NCI-H345 treated with DMSO at 0.1 percent for 48 hours (cell line): ENCODE data around the gene HAL.
A peak's percentile ranks its signal among the peaks of the same experiment; 100 is the strongest.

ENCODE experiments used
- DNase-seq: peaks from one replicate; lab custom pipeline; 2025; ENCODE audit not compliant: unreplicated experiment; lab: John Stamatoyannopoulos, UW

Gene HAL

DNA sequence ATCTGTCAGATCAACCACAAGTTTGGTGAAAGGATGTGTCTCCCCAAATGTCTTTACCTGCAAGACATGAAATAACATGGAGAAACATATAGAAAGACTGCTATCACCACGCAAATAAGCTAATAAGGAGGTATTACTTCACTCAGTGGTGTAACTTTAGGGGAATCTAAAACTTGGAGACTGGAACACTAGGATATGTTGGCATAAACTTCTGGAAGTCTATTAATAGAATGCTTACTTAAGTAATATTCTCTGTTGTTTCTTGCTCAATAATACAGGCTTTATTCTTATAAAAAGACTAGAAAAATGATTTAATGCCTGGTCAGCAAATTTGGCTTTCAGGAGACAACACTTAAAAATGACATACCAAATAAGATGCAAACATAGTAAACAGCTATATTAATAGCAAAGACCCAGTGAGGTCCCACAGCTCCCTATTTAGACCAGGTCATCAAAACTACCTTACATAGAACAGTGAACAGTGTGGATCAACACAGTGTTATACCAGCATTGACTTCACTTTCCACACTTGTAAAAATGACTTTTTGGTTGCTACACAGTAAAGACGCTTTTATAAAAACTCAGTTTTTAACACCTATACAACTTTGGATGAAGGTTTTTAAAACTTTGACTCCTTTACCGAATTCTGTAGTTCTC is 18.9 kb upstream of the HAL start:
- no peak for DNase-seq

- no peak for DNase-seq
Measured at GRCh38 chr12:96007729-96008128, 11.6 kb upstream of the HAL start.

- DNase-seq = no peak
Measured at GRCh38 chr12:96006727-96007126, 10.6 kb upstream of the HAL start.

DNA sequence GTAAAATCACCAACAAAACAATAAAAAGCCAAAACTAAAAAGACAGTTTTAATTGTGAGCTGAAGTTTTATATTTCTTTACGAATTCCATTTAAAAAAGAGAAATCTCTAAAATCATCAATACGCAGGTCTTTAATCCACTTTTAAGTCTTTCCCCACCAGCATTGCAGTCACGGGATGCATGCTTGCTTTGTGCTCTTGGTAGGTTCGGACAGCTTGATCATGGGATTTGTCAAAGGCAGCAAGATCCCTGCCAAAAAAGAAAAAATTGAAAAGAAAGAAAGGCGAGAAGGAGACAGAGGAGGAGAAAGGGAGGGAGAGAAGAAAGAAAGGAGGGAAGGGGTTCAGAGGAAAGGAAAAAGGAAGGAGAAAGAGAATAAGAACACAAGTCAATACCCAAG is 4.7 kb upstream of the HAL start:
- DNase-seq = no peak

DNA sequence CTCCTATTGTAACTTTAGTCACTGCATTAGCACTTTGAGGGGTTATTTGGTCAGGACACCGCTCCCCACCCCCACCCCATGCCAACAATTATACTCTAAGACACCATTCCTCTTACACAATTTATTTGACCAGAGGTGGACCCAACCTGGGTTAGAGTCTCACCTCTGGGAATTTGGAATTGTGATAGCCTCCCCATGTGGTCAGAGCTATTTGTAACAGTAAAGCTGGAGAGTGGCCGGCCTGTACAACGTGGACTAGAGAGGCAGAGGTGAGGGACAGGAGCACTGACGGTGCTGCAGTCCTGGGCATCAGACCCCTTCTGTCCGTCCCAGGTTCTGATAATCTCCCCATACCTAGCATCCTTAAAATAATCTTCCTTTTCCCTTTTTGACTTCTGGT is 3.3 kb upstream of the HAL start:
- no peak for DNase-seq

GRCh38 chr12:95998611-95999286 is 2.6 kb upstream of the HAL start:
- DNase-seq = peak; percentile 10

DNA sequence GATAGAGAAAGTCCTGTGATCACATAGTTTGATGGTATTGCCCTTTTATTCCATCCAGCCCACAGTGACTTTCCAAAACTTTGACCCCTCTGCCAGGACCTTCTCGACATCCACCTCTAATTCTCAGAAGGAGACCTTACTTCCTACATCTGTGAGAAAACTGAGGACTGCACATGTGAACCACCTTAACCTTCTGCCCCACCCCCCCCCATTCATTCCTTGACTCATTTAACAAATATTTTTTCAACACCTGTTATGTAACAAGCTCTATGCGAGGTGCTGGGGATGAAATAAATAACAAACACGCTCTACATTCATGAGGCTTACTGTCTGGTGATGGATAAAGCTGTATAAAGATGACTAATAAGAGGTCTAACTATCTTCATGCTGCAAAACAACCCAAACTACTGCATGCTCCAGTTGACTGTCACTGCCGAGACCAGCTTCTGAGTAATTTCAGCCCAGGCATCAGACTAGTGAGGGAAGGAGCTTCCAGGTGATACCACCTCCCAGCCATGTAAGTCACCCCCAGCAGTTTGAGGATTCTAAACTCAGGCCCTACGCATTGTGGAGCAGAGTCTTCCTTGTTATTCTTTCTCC is 1.9 kb upstream of the HAL start:
- DNase-seq = no peak

DNA sequence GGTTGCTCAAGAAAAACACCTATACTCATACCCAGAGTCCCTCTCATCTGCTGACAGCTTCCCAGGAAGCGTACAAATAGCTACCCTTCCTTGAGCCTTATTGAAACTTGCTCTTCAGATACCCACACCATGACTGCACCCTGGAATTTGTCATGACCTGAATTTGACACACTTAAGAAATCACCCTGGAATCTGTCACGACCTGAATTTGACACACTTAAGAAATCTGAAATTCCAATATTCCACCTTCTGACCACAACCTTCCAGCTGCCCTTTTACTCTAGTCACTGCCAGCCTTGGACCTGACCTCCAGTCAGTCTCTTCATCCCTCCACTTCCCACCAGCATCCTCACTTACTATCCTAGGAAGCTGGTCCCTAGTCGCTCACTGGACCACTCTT is 1.1 kb upstream of the HAL start:
- DNase-seq = no peak

GRCh38 chr12:95995238-95996031 is 709 bp downstream of the HAL start:
- DNase-seq = no peak

GRCh38 chr12:95994476-95994875 is 1.7 kb downstream of the HAL start:
- no peak for DNase-seq

GRCh38 chr12:95993907-95994306 is 2.2 kb downstream of the HAL start:
- DNase-seq = no peak

GRCh38 chr12:95990136-95990535 is 6.0 kb downstream of the HAL start:
- no peak for DNase-seq

DNA sequence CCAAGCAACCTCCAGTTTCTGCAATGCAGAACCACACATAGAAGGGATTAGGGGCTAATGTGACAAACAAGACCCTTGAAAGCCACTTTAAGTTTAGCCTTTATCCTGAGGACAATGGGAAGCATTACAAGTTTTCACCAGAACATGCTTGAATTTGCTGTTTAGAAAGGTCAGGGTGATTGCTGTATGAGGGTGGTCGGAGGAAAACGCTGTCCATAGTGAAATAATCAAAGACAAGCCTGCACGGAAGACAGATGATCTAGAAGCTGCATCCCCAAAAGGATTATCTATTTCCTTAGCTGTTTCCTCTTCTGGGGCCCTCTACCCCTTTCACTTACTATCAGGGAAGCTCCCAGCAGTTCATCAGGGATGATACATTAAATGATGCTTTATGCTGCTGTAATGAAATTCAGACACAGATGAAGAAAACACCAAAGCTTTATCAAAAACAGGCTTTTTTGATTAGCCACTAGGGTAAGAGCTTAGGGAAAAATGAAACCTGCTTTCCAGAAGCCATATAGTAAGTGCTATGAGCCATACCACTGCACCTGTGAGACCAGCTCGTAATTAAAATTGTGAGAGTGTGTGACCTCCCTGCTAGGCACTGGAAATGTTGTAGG is 6.5 kb downstream of the HAL start:
- no peak for DNase-seq

GRCh38 chr12:95988506-95989275 is 7.5 kb downstream of the HAL start:
- DNase-seq = no peak

DNA sequence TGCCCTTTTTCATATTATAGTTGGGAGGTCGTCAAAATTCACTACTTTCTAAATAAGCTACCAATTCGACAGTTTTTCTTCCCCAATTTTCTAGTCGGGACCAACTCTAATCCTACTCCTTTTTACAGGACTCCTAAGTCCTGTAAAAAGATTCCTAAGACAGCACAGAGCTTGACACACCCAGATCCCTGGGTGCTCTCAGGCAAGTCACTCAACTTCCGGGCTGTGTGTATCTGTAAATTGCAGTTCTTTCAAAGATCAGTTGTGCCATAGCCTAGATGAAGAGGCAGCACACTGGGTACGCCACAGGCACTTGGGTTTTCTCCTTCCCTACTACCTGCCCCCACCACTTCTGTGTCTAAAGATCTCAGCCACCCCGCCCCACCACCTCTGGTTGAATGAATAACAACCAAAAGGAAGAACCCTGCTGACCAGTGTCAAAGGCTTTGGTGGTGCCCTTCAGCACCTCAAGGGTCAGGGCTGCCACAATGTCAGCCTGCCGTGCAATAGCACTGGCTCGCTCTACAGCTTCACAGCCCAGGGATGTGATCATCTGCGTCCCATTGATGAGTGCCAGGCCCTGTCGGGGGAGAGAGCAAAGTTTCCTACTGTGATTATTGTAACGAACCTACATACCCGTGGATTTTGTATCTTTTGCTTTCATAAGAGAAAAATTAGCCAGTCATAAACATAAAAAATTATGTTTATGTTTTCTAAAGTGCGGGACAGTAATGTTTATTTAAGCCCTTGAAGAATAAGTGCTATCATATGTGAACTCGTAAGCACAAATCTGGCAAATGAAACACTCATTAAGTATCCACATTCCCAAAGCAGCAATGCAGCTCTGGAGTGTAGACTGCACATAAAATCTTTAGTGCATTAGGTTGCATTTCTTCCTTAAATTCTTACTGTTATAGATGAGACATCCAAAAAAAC is 9.2 kb downstream of the HAL start:
- DNase-seq = no peak

- DNase-seq = no peak
Measured at GRCh38 chr12:95984682-95985081, 11.5 kb downstream of the HAL start.

DNA sequence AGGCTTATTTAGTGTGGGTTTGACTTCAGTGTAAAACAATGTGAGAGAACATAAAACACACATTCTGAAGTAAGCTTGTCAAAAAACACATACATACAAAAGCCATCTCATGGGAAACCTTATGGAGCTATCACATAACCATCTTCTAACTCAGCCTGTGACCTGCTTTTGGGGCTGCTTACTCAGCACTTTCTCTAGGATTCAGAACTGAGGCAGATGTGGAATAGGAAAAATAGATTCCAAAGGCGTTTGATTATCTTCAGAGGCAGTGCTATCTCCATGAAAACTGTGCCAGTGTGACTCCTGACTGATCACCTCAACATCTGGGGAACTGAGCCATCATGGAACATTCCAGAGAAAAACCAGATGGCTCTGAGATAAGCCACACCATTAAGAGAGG is 13.5 kb downstream of the HAL start:
- DNase-seq = no peak

DNA sequence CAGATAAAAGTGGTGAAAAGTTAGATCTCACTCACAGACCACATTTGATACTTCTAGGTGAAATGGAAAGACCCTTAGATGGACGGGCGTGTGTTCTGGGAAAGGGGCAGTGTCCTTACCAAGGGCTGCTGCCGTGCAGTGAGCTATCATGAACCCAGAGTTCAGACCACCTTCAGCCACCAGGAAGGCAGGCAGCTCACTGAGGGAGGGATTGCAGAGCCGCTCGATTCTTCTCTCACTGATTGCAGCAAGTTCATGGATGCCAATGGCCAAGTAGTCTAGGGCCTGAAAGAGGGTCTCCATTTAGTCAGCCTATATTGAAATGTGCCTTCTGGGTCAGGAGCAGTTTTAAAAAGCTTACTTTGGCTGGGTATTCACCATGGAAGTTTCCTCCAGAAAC is 15.7 kb downstream of the HAL start:
- DNase-seq = no peak

DNA sequence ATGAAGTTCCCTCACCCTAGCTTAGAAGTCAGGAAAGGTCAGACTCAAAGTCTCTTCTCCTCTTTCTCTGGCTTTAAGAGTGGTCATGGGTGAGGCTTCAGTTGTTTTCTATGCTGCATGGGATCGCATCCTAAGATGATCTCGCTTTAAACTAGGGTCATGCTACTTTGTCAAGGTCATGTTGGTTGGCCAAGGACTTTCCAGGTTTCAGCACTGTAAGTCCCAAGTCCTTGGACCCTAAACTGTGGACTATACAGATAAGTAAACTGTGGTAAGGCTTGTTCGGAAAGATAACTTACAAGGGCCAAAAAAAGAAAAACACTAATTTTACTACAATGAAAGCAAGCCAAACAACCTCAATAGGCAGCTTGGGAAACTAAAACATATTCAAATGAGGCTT is 17.4 kb downstream of the HAL start:
- no peak for DNase-seq

GRCh38 chr12:95978351-95978750 is 17.8 kb downstream of the HAL start:
- no peak for DNase-seq
